DMS79 (cell line): Measurements from ENCODE around the gene MAP3K8.
A peak's percentile ranks its signal among the peaks of the same experiment; 100 is the strongest.

ENCODE experiments used
- DNase-seq: peaks from one replicate; lab custom pipeline; 2025; lab: John Stamatoyannopoulos, UW

MAP3K8 gene

GRCh38 chr10:30433730-30434272, at the start of gene MAP3K8:
Gene MAP3K8, plus strand, starts transcription at chr10:30434184. Its CDS starts 4,755 bp downstream, at chr10:30438939.
- peak; percentile 8 for DNase-seq

GRCh38 chr10:30384701-30385201, 49.2 kb upstream of the MAP3K8 start:
- DNase-seq: peak; percentile 60

GRCh38 chr10:30386801-30387588, 47.0 kb upstream of the MAP3K8 start:
- no peak for DNase-seq

GRCh38 chr10:30387646-30388243, 46.2 kb upstream of the MAP3K8 start:
- no peak for DNase-seq

GRCh38 chr10:30389543-30389942, 44.4 kb upstream of the MAP3K8 start:
- no peak for DNase-seq

- DNase-seq: no peak
Observed at GRCh38 chr10:30390207-30390606, 43.8 kb upstream of the MAP3K8 start.

GRCh38 chr10:30391266-30391665, 42.7 kb upstream of the MAP3K8 start:
- DNase-seq: no peak

GRCh38 chr10:30392564-30392990, 41.4 kb upstream of the MAP3K8 start:
- no peak for DNase-seq

- DNase-seq: no peak
Observed at GRCh38 chr10:30396293-30396692, 37.7 kb upstream of the MAP3K8 start.

- no peak for DNase-seq
Observed at GRCh38 chr10:30396698-30397097, 37.3 kb upstream of the MAP3K8 start.

- DNase-seq: no peak
Observed at GRCh38 chr10:30398193-30398592, 35.8 kb upstream of the MAP3K8 start.

- DNase-seq: no peak
Observed at GRCh38 chr10:30398788-30399187, 35.2 kb upstream of the MAP3K8 start.

GRCh38 chr10:30403494-30403893, 30.5 kb upstream of the MAP3K8 start:
- no peak for DNase-seq

- no peak for DNase-seq
Observed at GRCh38 chr10:30404540-30404939, 29.4 kb upstream of the MAP3K8 start.

GRCh38 chr10:30411263-30411662, 22.7 kb upstream of the MAP3K8 start:
- no peak for DNase-seq

- no peak for DNase-seq
Observed at GRCh38 chr10:30412901-30413300, 21.1 kb upstream of the MAP3K8 start.

- no peak for DNase-seq
Observed at GRCh38 chr10:30413996-30414576, 19.9 kb upstream of the MAP3K8 start.

GRCh38 chr10:30415593-30415992, 18.4 kb upstream of the MAP3K8 start:
- DNase-seq: no peak

- DNase-seq: no peak
Observed at GRCh38 chr10:30417301-30417700, 16.7 kb upstream of the MAP3K8 start.

- DNase-seq: no peak
Observed at GRCh38 chr10:30420266-30420665, 13.7 kb upstream of the MAP3K8 start.

GRCh38 chr10:30420766-30421165, 13.2 kb upstream of the MAP3K8 start:
- no peak for DNase-seq

GRCh38 chr10:30422151-30422695, 11.8 kb upstream of the MAP3K8 start:
- DNase-seq: no peak
